Posterior vena cava (tissue), 2 donors: ENCODE data around the gene FOXK1. TPM values are rescaled to one million over a fixed set of nuclear protein-coding genes. Genes with fewer than 3 reads are reported as not detected.
"Not testable (repeated sequence)": the region's sequence is repeated elsewhere in the genome, so short reads cannot be mapped to it uniquely, and the experiment has no call there.

Experiments
- DNase-seq: peaks from one replicate; pipeline ENCODE4 v3.0.0-alpha.2; 2020; ENCODE audit warnings: low spot score
- intact Hi-C, 2 donors: fragments of 100-400 bp; cut with DNase I; formaldehyde crosslinking; loops; one replicate each; pipeline versions ENCODE4 v1.14.1 to v1.14.2; 2022 to 2023
- long read RNA-seq, 2 donors: library from polyadenylated mRNA; unstranded; transcript quantifications; one replicate each; pipeline ENCODE4 v2.0.0, GENCODE V29; 2020 to 2021
- total RNA-seq, 2 donors: library from RNA; stranded (reverse); fragmentation: NEBNext Ultra II Directional; extraction: Animal tissue kit (Norgen Biotek cat#: 25700); gene quantifications; one replicate each; pipeline ENCODE4 v1.2.1, GENCODE V29; 2021
- donor health status: DM: yes; HTN: yes; CAD: no.
- donor health status: DM: yes; HTN: yes; CAD: no.

The FOXK1 gene
- 10 to 100 TPM; 30.5 to 32.3 TPM for total RNA-seq
- long read RNA-seq, donor 1, full-length matches to known transcripts, result 1 of 13 reads
- long read RNA-seq, donor 1, partial matches to known transcripts, result 4 of 13 reads
- long read RNA-seq, donor 1, other reads (novel, unspliced or antisense), result 8 of 13 reads
- long read RNA-seq, donor 2, partial matches to known transcripts, result 1 of 9 reads
- long read RNA-seq, donor 2, other reads (novel, unspliced or antisense), result 8 of 9 reads

DNA sequence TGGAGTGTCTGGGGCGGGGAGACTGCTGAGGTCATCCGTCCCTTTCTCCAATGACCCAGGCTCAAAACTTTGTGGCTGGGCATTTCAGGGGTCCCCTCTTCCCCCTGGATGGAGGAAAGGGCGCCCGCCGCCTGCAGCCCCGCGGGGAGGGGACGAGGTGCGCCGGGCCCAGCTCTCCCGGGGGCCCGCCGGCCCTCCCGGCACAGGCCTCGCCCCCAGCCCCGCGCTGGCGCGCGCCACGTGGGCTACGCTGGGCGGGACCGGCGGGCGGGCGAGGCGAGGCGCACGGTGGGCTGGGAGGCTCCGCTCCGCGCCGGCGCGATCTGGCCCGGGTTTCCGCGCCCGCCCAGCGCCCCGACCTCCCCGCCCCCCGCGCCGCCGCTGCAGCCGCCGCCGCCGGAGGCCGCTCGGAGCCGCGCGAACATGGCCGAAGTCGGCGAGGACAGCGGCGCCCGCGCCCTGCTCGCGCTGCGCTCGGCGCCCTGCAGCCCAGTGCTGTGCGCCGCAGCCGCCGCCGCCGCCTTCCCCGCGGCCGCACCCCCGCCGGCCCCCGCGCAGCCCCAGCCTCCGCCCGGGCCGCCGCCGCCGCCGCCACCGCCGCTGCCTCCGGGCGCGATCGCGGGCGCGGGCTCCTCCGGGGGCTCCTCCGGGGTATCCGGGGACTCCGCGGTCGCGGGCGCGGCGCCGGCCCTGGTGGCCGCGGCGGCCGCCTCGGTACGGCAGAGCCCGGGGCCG lies at the start of gene FOXK1:
Gene FOXK1, plus strand, starts transcription at position 410 of the 735 bp plus-strand sequence. Its CDS starts 14 bp downstream, at position 424.
- DNase-seq, result peak; percentile 93
- intact Hi-C loops, result loop anchor here (5.0 kb wide), 4 partner anchors 40 to 70 kb away; no protein-coding TSS in a partner anchor

DNA sequence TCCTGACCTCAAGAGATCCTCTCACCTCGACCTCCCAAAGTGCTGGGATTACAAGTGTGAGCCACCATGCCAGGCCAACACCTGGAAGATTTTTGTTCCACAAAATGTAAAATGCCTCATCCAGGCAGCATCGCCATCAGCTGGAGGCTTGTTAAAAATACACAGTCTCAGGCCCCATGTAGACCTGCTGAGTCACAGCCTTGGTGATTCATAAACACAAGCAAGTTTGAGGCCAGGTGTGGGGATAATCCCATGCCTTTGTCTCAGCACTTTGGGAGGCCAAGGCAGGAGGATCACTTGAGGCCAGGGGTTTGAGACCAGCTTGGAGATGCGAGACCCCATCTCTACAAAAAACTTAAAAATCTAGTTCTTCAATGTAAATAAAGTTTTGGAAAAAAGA lies 49.1 kb upstream of the FOXK1 start:
- intact Hi-C loops, result no loop called here
- no peak for DNase-seq

DNA sequence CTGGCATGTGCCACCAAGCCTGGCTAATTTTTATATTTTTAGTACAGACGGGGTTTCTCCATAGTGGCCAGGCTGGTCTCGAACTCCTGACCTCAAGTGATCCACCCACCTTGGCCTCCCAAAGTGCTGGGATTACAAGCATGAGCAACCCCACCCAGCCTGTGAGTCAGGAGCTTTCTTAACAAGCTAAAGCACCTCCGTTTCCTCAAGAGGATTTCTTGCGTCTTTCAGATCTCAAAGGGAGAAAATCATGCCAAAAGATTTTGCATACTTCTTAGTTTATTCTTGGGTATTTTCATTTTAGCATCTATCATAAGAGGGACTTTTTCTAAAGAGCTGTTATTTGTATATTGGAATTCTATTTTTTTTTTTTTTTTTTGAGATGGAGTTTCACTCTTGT lies 47.9 kb upstream of the FOXK1 start:
- DNase-seq, result peak; percentile 60
- intact Hi-C loops, result no loop called here

- DNase-seq, result peak; percentile 66
- intact Hi-C loops, result no loop called here
These were observed 43.1 kb upstream of the FOXK1 start for GRCh38 chr7:4638781-4639575.

DNA sequence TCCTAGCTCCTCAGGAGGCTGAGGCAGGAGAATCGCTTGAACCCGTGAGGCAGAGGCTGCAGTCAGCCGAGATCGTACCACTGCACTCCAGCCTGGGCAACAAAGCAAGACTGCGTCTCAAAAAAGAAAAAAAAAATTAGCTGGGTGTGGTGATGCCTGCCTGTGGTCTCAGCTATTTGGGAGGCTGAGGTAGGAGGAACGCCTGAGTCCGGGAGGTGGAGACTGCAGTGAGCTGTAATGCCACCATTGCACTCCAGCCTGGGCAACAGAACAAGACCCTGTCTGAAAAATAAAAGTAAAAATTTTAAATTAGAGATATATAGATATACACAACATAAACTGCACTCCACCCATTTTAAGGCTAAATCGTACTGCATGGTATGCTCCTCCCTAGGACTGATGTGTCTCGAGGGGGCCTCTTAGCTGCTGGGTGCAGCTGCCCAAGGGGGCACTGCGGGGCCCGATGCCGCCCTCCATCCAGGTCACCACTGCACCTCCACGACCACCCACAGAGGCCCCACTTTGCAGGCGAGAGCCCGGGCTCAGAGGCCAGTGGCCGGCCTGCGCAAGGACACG lies 40.9 kb upstream of the FOXK1 start:
- intact Hi-C loops, result loop anchor here (5.0 to 10.0 kb wide), 3 partner anchors 41 to 114 kb away; partner anchors contain the start of gene FOXK1 (in 2 of the 2)
- DNase-seq, result peak; percentile 45

- peak; percentile 99 for DNase-seq
- intact Hi-C loops, result loop anchor here (5.0 to 10.0 kb wide), 3 partner anchors 40 to 113 kb away; partner anchors contain the start of gene FOXK1 (in 2 of the 2)
These were observed 40.2 kb upstream of the FOXK1 start for GRCh38 chr7:4641667-4642467.

GRCh38 chr7:4642468-4643203 lies 39.5 kb upstream of the FOXK1 start:
- intact Hi-C loops, result loop anchor here (5.0 to 10.0 kb wide), 3 partner anchors 40 to 112 kb away; partner anchors contain the start of gene FOXK1 (in 2 of the 2)

DNA sequence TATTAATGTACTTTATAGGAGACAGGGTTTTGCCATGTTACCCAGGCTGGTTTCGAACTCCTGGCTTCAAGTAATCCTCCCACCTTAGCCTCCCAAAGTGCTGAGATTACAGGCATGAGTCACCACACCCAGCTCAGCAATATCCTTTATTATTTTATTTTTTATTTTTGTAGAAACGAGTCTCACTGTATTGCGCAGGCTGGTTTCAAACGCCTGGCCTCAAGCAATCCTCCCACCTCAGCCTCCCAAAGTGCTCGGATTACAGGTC lies 39.0 kb upstream of the FOXK1 start:
- not testable (repeated sequence) for DNase-seq
- intact Hi-C loops, result loop anchor here (5.0 to 10.0 kb wide), 3 partner anchors 39 to 112 kb away; partner anchors contain the start of gene FOXK1 (in 2 of the 2)

More at GRCh38 chr7:4642468-4643203, 39.5 kb upstream of the FOXK1 start:
- no peak for DNase-seq

- intact Hi-C loops, result loop anchor here in 1 of 2 donors (10.0 kb wide), 1 partner anchor 110 kb away; no protein-coding TSS in a partner anchor
- DNase-seq, result no peak
These were observed 36.8 kb upstream of the FOXK1 start for GRCh38 chr7:4645246-4645645.

- intact Hi-C loops, result loop anchor here in 1 of 2 donors (10.0 kb wide), 1 partner anchor 107 kb away; no protein-coding TSS in a partner anchor
- no peak for DNase-seq
These were observed 34.0 kb upstream of the FOXK1 start for GRCh38 chr7:4648111-4648510.

GRCh38 chr7:4650433-4651047 lies 31.6 kb upstream of the FOXK1 start:
- no peak for DNase-seq
- intact Hi-C loops, result no loop called here

DNA sequence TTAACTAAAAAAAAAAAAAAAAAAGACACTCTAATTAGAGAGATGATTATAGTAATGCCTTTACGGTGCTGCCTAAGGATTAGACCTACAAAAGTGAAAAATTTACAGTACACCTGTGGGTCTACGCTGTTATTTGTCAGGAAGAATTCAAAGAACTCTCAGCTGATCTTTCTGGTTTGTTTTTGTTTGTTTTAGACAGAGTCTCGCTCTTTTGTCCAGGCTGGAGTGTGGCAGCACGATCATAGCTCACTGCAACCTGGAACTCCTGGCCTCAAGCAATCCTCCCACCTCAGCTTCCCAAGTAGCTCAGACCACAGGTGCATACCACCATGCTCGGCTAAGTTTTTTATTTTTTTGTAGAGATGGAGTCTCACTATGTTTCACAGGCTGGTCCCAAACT lies 28.3 kb upstream of the FOXK1 start:
- no peak for DNase-seq

GRCh38 chr7:4655311-4655710 lies 26.8 kb upstream of the FOXK1 start:
- intact Hi-C loops, result no loop called here
- DNase-seq, result no peak

More for the DNA sequence above, 28.3 kb upstream of the FOXK1 start:
- intact Hi-C loops, result no loop called here

- intact Hi-C loops, result no loop called here
- DNase-seq, result no peak
These were observed 26.2 kb upstream of the FOXK1 start for GRCh38 chr7:4655896-4656295.

GRCh38 chr7:4657640-4658417 lies 24.3 kb upstream of the FOXK1 start:
- no peak for DNase-seq
- intact Hi-C loops, result no loop called here

- DNase-seq, result no peak
- intact Hi-C loops, result no loop called here
These were observed 22.4 kb upstream of the FOXK1 start for GRCh38 chr7:4659551-4660286.
